Liver (tissue), 3 donors: Measurements from ENCODE around the gene TMEM41A.

Source experiments
- ATF3 ChIP-seq: IDR thresholded peaks from 2 replicates; pipeline ENCODE4 v1.6.1; 2016; ENCODE audit warnings: antibody characterized with exemption
- CTCF ChIP-seq: fragments of 150-350 bp; IDR thresholded peaks from 2 replicates; pipeline ENCODE4 v1.5.1; 2017; ENCODE audit warnings: improper control_type of control experiment, low read depth, low read length; ENCODE audit not compliant: missing input control
- EGR1 ChIP-seq, 2 donors: IDR thresholded peaks; 2 replicates each; pipeline ENCODE4 v1.6.1; 2016 to 2018; ENCODE audit warnings: antibody characterized with exemption in 2 of 2, low read depth in 2 of 2
- GABPA ChIP-seq, 2 donors: IDR thresholded peaks in 1 of 2; conservative IDR thresholded peaks in 1 of 2; 2 replicates each; pipeline ENCODE4 v1.6.1; 2016; ENCODE audit warnings: antibody characterized with exemption in 2 of 2, mild to moderate bottlenecking in 1 of 2, moderate library complexity in 1 of 2
- JUND ChIP-seq, 2 donors: IDR thresholded peaks; 2 replicates each; pipeline ENCODE4 v1.6.1; 2016; ENCODE audit warnings: antibody characterized with exemption in 2 of 2
- NR2F2 ChIP-seq: IDR thresholded peaks from 2 replicates; pipeline ENCODE4 v1.6.1; 2016; ENCODE audit warnings: antibody characterized with exemption
- RAD21 ChIP-seq, 2 donors: IDR thresholded peaks; 2 replicates each; pipeline ENCODE4 v1.6.1; 2016; ENCODE audit warnings: antibody characterized with exemption in 2 of 2, mild to moderate bottlenecking in 2 of 2
- SP1 ChIP-seq: IDR thresholded peaks from 2 replicates; pipeline ENCODE4 v1.6.1; 2018; ENCODE audit warnings: antibody characterized with exemption, mild to moderate bottlenecking
- YY1 ChIP-seq: IDR thresholded peaks from 2 replicates; pipeline ENCODE4 v1.6.1; 2016; ENCODE audit warnings: antibody characterized with exemption, mild to moderate bottlenecking
- donor health status: healthy.
- donor health status: healthy.

- TF ChIP-seq CTCF (no peak), JUND (IDR thresholded peaks at IDR 0.05) (no peak), YY1 (no peak), SP1 (no peak), NR2F2 (no peak), RAD21 (IDR thresholded peaks at IDR 0.05) (no peak), ATF3 (no peak), EGR1 (IDR thresholded peaks at IDR 0.05; ENCODE audit: low read depth in 2 of 2) (no peak), GABPA (IDR thresholded peaks at IDR 0.05 in 1 of 2, conservative IDR thresholded peaks at IDR 0.05 in 1 of 2) (no peak)
Observed at GRCh38 chr3:185537369-185537970, 38.6 kb upstream of the TMEM41A start.
